ENCODE results near the gene RRM2.
A peak's percentile ranks its signal among the peaks of the same experiment; 100 is the strongest.
"Not testable (repeated sequence)": the region's sequence is repeated elsewhere in the genome, so short reads cannot be mapped to it uniquely, and the experiment has no call there.

Gene RRM2

DNA sequence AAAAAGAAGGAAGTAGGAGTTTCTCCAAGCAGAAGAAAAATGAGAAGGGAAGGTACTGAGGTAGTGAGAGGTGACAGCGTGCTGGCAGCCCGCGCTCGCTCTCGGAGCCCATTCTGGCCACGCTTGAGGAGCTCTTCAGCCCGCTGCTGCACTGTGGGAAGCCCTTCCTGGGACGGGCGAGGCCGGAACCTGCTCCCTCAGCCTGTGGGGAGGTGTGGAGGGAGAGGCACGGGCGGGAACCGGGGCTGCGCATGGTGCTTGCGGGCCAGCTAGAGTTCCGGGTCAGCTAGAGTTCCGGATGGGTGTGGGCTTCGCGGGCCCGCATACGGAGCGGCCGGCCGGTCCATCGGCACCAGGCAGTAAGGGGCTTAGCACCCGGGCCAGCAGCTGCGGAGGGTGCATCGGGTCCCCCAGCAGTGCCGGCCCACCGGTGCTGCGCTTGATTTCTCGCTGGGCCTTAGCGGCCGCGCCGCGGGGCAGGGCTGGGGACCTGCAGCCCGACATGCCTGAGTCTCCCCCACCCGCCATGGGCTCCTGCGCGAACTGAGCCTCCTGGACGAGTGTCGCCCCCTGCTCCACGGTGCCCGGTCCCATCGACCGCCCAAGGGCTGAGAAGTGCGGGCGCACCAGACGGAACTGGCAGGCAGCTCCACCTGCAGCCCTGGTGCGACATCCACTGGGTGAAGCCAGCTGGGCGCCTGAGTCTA is 31.2 kb upstream of the RRM2 start:
- no peak for DNase-seq

DNA sequence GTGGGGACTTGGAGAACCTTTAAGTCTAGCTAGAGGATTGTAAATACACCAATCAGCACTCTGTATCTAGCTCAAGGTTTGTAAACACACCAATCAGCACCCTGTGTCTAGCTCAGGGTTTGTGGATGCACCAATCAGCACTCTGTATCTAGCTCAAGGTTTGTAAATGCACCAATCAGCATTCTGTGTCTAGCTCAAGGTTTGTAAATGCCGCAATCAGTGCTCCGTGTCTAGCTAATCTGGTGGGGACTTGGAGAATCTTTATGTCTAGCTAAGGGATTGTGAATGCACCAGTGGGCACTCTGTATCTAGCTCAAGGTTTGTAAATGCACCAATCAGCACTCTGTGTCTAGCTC is 30.7 kb upstream of the RRM2 start:
- DNase-seq, result not testable (repeated sequence)

DNA sequence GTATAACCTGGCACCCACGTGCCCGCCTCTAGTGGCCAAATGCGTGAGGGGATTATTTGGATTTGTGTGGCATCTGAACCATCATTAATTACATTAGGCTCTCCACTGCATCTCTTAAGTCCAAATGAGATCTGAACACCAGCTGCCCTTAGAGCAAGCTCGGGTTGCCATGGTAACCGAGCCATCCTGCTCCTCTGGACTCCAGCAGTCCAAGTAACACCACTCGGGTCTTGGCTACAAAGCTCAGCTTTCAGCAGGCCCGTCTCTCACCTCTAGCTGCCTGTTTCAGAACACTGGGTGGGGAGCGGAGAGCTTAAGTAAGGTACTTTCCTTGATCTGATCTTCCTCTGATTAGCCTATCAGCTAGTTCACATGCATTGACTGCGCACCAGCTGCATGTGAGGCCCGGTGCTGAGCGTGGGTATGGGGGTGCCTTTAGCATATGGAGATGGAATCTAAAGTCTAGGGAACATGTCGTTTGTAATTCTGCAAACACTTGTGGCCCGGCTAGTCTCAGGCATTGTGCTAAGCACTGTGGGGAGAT is 28.2 kb upstream of the RRM2 start:
- no peak for DNase-seq

DNA sequence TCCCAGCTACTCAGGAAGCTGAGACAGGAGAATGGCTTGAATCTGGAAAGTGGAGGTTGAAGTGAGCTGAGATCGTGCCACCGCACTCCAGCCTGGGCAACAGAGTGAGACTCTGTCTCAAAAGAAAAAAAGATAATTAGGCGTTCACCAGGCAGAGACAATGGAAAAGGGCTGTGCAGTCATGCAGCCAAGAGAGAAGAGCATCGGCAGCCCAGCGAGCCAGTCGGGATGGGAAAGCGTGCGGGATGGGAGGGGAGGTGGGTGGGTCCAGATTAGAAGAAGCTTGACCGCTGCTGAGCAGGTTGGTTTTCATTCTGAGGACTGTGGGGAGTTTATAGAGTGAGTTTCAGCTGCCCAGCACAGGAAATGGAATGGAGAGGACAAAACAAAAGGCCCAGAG is 27.4 kb upstream of the RRM2 start:
- no peak for DNase-seq

DNA sequence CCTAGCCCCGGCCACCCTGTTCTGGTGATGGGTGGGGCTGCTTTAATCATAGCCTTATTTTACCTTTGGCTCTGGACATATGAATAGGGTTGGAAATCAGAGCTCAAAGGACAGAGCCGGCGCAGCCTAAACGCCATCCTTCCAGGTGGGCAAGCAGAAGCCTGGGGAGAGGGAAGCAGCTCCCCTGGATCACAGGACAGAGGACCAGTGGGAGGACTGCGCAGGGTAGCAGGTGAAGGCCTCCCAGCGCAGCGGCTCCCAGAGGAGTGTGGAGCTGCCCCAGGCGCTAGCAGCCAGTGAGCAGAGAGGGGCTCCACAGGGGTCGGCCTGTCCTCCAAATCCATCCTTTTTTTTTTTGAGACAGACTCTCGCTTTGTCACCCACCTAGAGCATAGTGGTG is 25.9 kb upstream of the RRM2 start:
- no peak for DNase-seq

- DNase-seq, result peak in 1 of 2 experiments; percentile 81
Measured at GRCh38 chr2:10097352-10098148, 25.0 kb upstream of the RRM2 start.

DNA sequence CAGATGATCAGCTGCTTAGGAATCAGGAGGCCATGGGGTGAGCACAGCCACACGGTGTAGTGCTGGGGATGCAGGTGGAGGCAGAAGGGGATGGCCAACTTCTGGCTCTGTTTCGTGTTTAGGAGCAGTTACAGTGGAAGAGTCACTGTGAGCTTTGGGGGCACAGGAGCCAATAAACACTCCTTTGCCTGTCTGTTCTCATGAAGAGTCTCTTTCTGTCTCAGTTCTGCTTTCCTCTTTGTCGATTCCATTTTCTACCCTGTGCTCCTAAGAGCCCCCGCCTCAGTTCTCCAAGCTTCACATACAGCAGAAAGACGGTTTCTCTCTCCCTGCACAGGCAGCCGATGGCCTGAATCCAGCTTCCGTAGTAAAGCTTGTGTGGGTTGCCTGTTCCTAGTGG is 21.0 kb upstream of the RRM2 start:
- no peak for DNase-seq

DNA sequence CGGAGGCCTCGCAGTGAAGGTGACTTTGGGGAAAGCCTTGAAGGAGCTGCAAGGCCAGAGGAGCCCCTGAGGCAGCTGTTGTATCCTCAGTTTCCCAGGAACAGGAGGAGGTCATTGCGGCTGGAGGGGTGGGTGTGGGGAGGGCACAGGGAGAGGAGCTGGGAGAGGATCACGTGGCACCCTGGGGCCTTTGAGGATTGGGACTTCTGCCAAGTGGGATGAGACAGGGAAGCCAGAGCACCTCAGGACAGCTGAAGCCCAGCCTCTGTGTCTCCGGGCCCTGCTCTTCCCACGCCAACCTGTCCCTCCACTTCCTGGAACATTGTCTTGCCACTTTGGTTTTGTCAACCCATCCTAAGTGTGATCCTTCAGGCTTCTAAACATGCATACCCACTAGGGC is 19.4 kb upstream of the RRM2 start:
- no peak for DNase-seq

GRCh38 chr2:10104906-10105305 is 17.6 kb upstream of the RRM2 start:
- not testable (repeated sequence) for DNase-seq

- DNase-seq, result no peak
Measured at GRCh38 chr2:10109311-10109710, 13.2 kb upstream of the RRM2 start.

DNA sequence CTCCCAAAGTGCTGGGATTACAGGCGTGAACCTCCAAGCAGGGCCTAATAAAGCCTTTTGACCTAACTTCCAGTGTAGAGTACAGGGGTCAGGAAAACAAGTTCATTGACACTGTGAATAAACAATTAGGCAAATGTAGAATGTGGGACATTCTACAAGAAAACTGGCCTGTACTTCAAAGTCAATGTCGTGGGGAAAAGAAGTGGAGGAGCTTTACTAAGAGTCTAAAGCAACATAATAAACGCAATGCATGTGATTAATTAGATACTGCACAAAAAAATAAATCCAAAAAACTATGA is 3.6 kb upstream of the RRM2 start:
- DNase-seq, result no peak

DNA sequence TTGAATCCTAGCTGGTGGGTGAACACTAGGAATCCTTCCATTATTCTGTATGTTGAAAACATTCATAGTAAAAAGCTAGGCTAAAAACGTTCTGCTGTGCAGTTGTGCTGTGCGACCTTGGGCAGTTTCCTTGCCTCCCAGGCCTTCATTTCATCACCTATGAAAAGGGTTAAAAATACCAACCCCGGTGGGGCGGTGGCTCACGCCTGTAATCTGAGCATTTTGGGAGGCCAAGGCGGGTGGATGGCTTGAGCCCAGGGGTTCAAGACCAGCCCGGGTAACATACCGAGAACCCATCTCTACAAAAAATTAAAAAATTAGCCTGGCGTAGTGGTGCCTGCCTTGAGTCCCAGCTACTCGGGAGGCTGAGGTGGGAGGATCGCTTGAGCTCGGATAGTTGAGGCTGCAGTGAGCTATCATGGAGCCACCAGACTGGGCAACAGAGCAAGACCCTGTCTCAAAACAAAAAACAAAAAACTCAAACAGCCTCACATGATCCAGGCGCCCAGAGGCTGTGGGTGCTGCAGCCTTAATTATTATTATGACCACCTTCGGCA is 2.9 kb upstream of the RRM2 start:
- DNase-seq, result no peak

DNA sequence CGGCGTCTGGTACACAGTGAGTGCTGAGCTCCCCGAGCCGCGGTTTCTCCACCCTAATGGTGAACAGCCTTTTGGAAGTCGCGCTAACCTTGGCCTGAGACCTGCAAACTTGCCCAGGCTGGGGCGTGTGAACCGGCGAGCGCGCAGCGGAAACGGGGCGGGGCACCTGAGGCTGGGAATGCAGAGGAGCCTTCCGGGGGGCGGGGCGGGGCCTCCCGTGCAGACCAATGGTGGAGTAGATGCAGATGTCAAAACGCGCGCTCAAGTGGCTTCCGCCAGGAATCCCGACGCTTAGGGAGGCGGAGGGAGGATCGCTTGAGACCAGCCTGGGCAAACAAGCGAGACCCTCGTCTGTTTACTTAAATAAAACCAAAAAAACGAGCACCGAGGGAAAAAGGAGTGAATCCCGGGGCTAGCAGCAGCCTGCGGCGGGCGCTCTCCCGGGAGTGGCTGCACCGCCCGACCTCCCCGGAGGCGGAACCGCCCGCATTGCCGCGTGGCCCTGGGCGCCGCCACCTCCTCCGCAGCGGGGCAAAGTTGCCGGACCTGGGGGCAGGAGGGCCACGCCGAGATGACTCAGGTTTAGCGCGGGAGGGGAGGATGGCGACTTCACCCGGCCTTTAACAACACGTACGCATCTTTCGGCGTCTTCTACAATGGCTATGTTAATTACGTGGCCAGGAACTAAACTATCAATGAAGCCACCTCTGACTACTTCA is 2.2 kb upstream of the RRM2 start:
- DNase-seq, result peak; percentile 91 to 99

GRCh38 chr2:10120877-10121574 is 1.5 kb upstream of the RRM2 start:
- peak in 1 of 2 experiments; percentile 45 for DNase-seq

DNA sequence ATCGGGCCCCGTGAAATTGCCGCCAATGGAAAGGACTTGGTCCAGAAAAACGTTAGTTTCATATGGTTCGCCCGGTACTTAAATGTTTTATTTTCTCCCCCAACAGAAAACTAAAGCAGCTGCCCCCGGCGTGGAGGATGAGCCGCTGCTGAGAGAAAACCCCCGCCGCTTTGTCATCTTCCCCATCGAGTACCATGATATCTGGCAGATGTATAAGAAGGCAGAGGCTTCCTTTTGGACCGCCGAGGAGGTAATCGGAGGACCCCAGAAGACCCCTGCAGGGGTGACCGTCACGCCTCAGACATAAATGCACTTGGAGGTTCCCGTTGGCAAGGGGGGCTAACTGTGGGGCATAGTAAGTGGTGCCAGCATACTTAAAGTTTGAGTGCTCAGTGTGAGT is 742 bp downstream of the RRM2 start:
- DNase-seq, result no peak

DNA sequence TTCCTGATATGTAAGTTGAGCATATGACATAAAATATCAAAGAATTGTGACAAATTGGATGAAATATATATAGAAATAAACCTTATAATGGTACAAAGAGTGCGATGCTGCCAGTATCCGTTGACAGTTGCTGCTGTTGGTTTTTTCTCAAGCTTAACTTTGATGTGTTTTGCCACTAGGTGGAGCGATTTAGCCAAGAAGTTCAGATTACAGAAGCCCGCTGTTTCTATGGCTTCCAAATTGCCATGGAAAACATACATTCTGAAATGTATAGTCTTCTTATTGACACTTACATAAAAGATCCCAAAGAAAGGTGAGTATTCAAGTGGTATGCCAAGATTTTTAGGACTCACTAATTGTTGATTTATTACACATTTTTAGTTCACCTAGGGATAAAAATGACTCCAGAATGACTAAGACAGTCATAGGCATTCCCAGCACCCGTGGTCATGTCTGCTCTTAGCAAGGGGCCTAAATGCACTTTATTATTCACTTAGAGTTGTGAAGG is 2.1 kb downstream of the RRM2 start:
- peak; percentile 60 to 84 for DNase-seq

- no peak for DNase-seq
Measured at GRCh38 chr2:10125842-10126631, 3.5 kb downstream of the RRM2 start.

DNA sequence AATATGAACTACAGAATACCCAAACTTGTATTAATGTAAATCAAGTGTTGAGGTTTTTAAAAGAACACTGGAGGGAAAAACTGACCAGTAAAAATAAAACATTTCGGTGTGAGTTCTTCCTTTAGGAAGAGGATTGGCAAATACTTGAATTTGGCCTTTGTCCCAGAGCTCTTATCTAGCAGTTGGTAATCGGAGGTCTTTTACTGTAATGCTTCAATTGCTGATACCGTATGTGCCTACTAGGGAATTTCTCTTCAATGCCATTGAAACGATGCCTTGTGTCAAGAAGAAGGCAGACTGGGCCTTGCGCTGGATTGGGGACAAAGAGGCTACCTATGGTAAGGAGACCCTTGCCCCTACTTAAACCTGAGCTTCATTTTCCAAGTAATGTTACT is 4.1 kb downstream of the RRM2 start:
- DNase-seq, result no peak

- no peak for DNase-seq
Measured at GRCh38 chr2:10128420-10128819, 5.9 kb downstream of the RRM2 start.

GRCh38 chr2:10129490-10129889 is 7.0 kb downstream of the RRM2 start:
- no peak for DNase-seq

DNA sequence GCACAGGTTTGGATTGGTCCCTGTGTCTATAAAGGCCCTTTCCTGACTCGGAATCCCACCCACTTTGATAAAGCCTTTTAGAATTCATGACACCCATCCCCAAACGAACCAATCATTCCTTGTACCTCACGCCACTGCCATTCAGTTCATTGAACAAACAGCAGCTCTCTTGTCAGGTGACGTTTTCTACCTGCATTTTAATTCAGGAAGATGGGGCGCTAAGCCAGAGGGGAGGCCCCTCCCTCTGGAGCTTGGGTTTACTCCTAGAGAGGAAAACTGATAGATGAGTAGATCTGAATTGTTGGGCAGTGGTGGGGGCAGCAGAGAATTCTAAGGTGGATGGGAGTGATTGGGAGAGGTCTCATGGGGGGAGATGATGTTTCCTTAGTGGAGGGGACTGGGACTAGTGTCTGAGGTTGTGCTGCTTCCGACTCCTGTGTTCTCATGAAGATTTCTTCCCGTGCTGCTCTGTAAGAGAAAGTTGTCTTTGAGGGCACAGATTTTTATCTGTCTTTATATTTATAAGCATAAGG is 9.6 kb downstream of the RRM2 start:
- DNase-seq, result no peak

DNA sequence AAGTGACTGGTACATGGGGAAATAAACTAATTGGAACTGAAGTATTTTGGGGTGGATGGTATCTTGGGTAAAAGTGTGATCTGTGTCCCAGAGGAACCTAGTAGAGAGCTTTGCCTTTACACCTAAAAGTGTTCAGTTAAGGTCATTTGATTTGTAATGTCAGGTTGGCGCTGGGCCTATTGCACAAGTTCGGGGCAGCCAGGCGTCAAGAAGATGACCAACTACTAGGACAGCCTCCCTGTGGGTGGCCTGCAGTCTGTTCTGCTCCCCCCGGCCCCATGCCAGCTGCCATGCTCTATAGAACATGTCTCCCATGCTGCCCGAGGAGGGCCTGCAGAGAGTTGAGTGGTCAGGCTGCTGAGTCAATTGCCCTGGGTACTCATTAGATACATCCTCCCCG is 10.1 kb downstream of the RRM2 start:
- DNase-seq, result no peak
